Measurements from ENCODE around the gene TAT.

Gene TAT

DNA sequence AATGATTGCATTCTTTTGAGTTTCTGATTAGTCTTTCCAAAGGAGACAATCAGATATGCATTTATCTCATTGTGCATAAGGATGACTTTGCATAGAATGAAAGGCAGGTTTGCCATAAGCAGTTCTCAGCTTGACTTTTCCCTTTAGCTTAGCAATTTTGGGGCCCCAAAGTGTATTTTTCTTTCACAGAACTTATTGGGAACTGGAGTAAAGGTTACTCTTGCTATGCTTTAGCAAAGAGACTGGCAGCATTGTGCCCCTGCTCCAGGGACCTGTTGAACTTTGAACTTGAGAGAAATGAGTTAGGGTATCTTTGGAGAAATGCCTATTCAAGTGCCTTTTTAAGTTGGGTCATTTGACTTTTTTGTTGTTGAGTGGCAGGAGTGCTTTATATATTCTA, 17.0 kb downstream of the TAT start:
- H3K9ac ChIP-seq (ENCODE audit: insufficient read length) = no peak overlapping the region
- no peak overlapping the region for H3K4me3 ChIP-seq
- no peaks in the 10 kb centered on the region for H3K9me3 ChIP-seq (ENCODE audit: low read depth, low read length)
- no peak for TF ChIP-seq POLR2AphosphoS5 (IDR thresholded peaks at IDR 0.05; ENCODE audit: borderline replicate concordance, low read depth, low read length)
- no peak overlapping the region for H3K27ac ChIP-seq
- no peaks in the 10 kb centered on the region for H3K36me3 ChIP-seq (ENCODE audit: insufficient read depth, low read length)
- no peak for DNase-seq (ENCODE audit: low read depth, low spot score)

DNA sequence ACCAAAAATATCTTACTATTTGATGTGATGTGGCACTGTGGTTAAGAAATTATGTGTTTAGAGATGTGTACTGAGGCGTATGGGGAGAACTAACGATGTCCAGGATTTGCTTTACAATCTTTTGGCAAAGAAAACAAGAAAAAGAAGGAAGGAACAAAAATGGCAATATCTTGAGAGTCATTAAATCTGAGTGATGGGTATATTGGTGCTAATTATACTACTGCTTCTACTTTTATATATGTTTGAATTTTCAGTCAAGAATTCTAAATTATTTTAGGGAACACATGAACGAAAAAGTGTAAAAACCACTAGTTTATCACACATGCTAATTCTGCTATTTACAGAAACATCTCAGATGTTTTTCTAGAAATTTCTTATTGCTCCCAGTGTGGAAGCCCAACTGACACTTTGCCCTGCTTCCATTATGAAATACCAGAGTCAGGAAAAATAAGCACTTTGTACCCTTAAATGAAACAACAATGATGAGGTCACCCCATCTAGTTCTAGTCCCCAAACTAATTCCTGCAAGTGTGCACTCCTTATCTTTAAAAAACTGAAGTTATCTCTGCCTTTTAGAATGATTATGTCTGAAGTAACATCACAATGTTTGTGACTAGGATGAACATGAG, 18.8 kb downstream of the TAT start:
- no peak for TF ChIP-seq FOXP2 (optimal IDR thresholded peaks at IDR 0.05; ENCODE audit: control extremely low read depth, extremely low read length, insufficient read depth)
- TF ChIP-seq POLR2AphosphoS5 (IDR thresholded peaks at IDR 0.05; ENCODE audit: borderline replicate concordance, low read depth, low read length) = no peak
- no peak for TF ChIP-seq EZH2 (IDR thresholded peaks at IDR 0.05)
- H3K9ac ChIP-seq (ENCODE audit: insufficient read length) = no peak overlapping the region
- H3K9me3 ChIP-seq (ENCODE audit: low read depth, low read length) = no peaks in the 10 kb centered on the region
- H3K27ac ChIP-seq = no peak overlapping the region
- DNase-seq (ENCODE audit: low read depth, low spot score) = no peak
- H3K4me3 ChIP-seq = no peak overlapping the region
- H3K36me3 ChIP-seq (ENCODE audit: insufficient read depth, low read length) = no peaks in the 10 kb centered on the region

- H3K4me3 ChIP-seq = no peak overlapping the region
- H3K27ac ChIP-seq = no peak overlapping the region
- no peaks in the 10 kb centered on the region for H3K36me3 ChIP-seq (ENCODE audit: insufficient read depth, low read length)
- no peak for DNase-seq (ENCODE audit: low read depth, low spot score)
- TF ChIP-seq EZH2 (IDR thresholded peaks at IDR 0.05) = no peak
- TF ChIP-seq POLR2AphosphoS5 (IDR thresholded peaks at IDR 0.05; ENCODE audit: borderline replicate concordance, low read depth, low read length) = no peak
- no peak for TF ChIP-seq FOXP2 (optimal IDR thresholded peaks at IDR 0.05; ENCODE audit: control extremely low read depth, extremely low read length, insufficient read depth)
- no peaks in the 10 kb centered on the region for H3K9me3 ChIP-seq (ENCODE audit: low read depth, low read length)
- H3K9ac ChIP-seq (ENCODE audit: insufficient read length) = no peak overlapping the region
Observed at GRCh38 chr16:71557299-71557698, 19.6 kb downstream of the TAT start.

GRCh38 chr16:71555230-71555891, 21.5 kb downstream of the TAT start:
- no peak for DNase-seq (ENCODE audit: low read depth, low spot score)
- Histone ChIP-seq H3K4me3 (no peak overlapping the region), H3K27ac (no peak overlapping the region), H3K36me3 (ENCODE audit: insufficient read depth, low read length) (no peaks in the 10 kb centered on the region), H3K9ac (ENCODE audit: insufficient read length) (no peak overlapping the region), H3K9me3 (ENCODE audit: low read depth, low read length) (no peaks in the 10 kb centered on the region)
- TF ChIP-seq FOXP2 (optimal IDR thresholded peaks at IDR 0.05; ENCODE audit: control extremely low read depth, extremely low read length, insufficient read depth) (no peak), EZH2 (IDR thresholded peaks at IDR 0.05) (no peak), POLR2AphosphoS5 (IDR thresholded peaks at IDR 0.05; ENCODE audit: borderline replicate concordance, low read depth, low read length) (no peak)

DNA sequence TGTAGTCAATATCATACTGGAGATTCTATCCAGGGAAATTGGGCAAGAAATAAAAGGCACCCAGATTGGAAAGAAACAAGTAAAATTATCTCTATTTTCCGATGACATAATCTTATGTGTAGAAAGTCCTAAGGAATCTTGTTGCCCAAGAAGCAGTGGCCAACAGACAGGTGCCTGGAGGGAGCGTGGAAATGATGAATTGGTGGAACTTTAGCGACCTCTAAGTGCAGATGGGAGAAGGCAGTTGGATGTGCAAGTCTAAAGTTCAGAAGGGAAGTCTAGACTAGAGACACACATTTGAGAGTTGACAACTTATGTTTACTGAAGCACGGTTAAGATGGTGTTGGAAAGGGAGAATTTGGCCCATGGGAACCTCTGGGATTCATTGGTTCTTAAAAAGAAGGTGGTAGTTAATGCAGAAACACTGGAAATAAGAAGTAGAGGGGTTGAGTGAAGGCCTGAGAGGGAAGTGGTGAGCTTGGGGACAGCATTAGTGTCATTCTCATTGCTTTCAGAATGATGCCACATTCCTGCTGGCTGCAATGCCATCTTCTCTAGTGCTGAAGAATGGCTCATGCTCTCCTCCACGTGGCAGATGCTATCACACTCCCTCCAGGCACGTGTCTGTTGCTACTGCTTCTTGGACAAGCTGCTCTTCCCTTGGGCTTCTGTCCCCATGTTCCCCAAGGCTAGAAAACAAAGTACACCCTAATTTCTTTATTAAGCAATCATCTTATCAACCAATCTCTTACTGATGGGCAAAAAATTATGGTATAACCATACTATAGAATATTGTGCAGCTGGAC, 24.0 kb downstream of the TAT start:
- no peak for DNase-seq (ENCODE audit: low read depth, low spot score)
- Histone ChIP-seq H3K9ac (ENCODE audit: insufficient read length) (no peak overlapping the region), H3K9me3 (ENCODE audit: low read depth, low read length) (no peaks in the 10 kb centered on the region), H3K36me3 (ENCODE audit: insufficient read depth, low read length) (no peaks in the 10 kb centered on the region), H3K4me3 (no peak overlapping the region), H3K27ac (no peak overlapping the region)
- TF ChIP-seq FOXP2 (optimal IDR thresholded peaks at IDR 0.05; ENCODE audit: control extremely low read depth, extremely low read length, insufficient read depth) = no peak
- TF ChIP-seq POLR2AphosphoS5 (IDR thresholded peaks at IDR 0.05; ENCODE audit: borderline replicate concordance, low read depth, low read length) = no peak
- no peak for TF ChIP-seq EZH2 (IDR thresholded peaks at IDR 0.05)

- DNase-seq (ENCODE audit: low read depth, low spot score) = no peak
- TF ChIP-seq EZH2 (IDR thresholded peaks at IDR 0.05) (no peak), FOXP2 (optimal IDR thresholded peaks at IDR 0.05; ENCODE audit: control extremely low read depth, extremely low read length, insufficient read depth) (no peak), POLR2AphosphoS5 (IDR thresholded peaks at IDR 0.05; ENCODE audit: borderline replicate concordance, low read depth, low read length) (no peak)
- H3K9ac ChIP-seq (ENCODE audit: insufficient read length) = no peak overlapping the region
- H3K36me3 ChIP-seq (ENCODE audit: insufficient read depth, low read length) = no peaks in the 10 kb centered on the region
- H3K4me3 ChIP-seq = no peak overlapping the region
- no peaks in the 10 kb centered on the region for H3K9me3 ChIP-seq (ENCODE audit: low read depth, low read length)
- no peak overlapping the region for H3K27ac ChIP-seq
Observed at GRCh38 chr16:71547168-71547567, 29.7 kb downstream of the TAT start.

DNA sequence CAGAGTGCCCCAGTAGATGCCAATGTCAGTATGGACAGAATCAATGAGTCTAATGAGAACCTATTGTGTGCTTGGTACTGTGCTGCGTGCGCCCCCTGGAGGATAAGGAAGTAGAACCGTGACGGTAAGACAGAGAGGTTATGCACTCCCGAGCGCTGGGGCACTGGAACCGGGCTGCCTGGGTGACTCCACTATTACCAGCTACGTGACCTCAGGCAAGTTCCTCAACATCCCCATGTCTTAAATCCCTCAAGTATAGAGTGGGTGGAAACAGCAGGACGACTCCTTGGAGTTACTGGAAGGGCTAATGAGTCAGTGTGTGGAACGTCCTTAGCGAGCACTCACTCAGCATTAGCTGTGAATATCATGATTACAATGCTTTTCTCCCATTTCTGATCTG, 34.5 kb downstream of the TAT start:
- no peak for DNase-seq (ENCODE audit: low read depth, low spot score)
- no peak for TF ChIP-seq POLR2AphosphoS5 (IDR thresholded peaks at IDR 0.05; ENCODE audit: borderline replicate concordance, low read depth, low read length)
- TF ChIP-seq FOXP2 (optimal IDR thresholded peaks at IDR 0.05; ENCODE audit: control extremely low read depth, extremely low read length, insufficient read depth) = no peak
- no peak for TF ChIP-seq EZH2 (IDR thresholded peaks at IDR 0.05)
- Histone ChIP-seq H3K36me3 (ENCODE audit: insufficient read depth, low read length) (no peaks in the 10 kb centered on the region), H3K9ac (ENCODE audit: insufficient read length) (no peak overlapping the region), H3K9me3 (ENCODE audit: low read depth, low read length) (no peaks in the 10 kb centered on the region), H3K4me3 (no peak overlapping the region), H3K27ac (no peak overlapping the region)

DNA sequence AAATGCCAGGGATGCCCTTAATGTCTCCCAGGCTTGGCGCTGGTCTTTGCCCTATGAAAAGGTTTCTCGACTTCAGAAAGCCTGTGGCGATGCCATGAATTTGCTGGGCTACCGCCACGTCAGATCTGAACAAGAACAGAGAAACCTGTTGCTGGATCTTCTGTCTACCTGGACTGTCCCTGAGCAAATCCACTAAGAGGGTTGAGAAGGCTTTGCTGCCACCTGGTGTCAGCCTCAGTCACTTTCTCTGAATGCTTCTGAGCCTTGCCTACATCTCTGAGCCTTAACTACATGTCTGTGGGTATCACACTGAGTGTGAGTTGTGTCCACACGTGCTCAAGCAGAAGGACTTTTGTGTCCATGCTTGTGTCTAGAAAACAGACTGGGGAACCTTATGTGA, 39.2 kb downstream of the TAT start:
- Histone ChIP-seq H3K4me3 (no peak overlapping the region), H3K9ac (ENCODE audit: insufficient read length) (no peak overlapping the region), H3K9me3 (ENCODE audit: low read depth, low read length) (no peaks in the 10 kb centered on the region), H3K27ac (no peak overlapping the region), H3K36me3 (ENCODE audit: insufficient read depth, low read length) (no peaks in the 10 kb centered on the region)
- no peak for DNase-seq (ENCODE audit: low read depth, low spot score)
- no peak for TF ChIP-seq FOXP2 (optimal IDR thresholded peaks at IDR 0.05; ENCODE audit: control extremely low read depth, extremely low read length, insufficient read depth)
- TF ChIP-seq POLR2AphosphoS5 (IDR thresholded peaks at IDR 0.05; ENCODE audit: borderline replicate concordance, low read depth, low read length) = no peak
- no peak for TF ChIP-seq EZH2 (IDR thresholded peaks at IDR 0.05)
